GM12873 (cell line): ENCODE data around the gene LRSAM1.

Experiments
- CTCF ChIP-seq: IDR thresholded peaks from 2 replicates; pipeline ENCODE4 v1.5.1; 2012; ENCODE audit warnings: low read depth, mild to moderate bottlenecking, moderate library complexity, low read length, control low read depth; ENCODE audit not compliant: insufficient read depth; ENCODE audit errors: missing control alignments

The LRSAM1 gene

GRCh38 chr9:127550751-127551150, 99.4 kb downstream of the LRSAM1 start:
- no peak for TF ChIP-seq CTCF
